ENCODE data around the gene XPO4.

XPO4 gene

GRCh38 chr13:20769834-20770233 is 132.7 kb downstream of the XPO4 start:
- Histone ChIP-seq H3K9ac (ENCODE audit: low read length) (no peak overlapping the region), H3K9me3 (ENCODE audit: insufficient read depth, low read length) (no peaks in the 10 kb centered on the region), H3K36me3 (ENCODE audit: low read length) (0 out of 2 replicates have a peak, but pooled peaks cover 5% of the 10 kb centered on the region), H3K79me2 (ENCODE audit: insufficient read depth, low read length) (peaks cover 8% of the 10 kb centered on the region), H3K27me3 (ENCODE audit: low read length) (no peaks in the 10 kb centered on the region), H3K4me2 (ENCODE audit: low read depth, low read length, poor library complexity, severe bottlenecking) (no peak overlapping the region), H4K20me1 (ENCODE audit: low read depth, low read length) (no peaks in the 10 kb centered on the region), H2AFZ (ENCODE audit: low read depth, low read length, severe bottlenecking) (no peak overlapping the region), H3K4me3 (ENCODE audit: insufficient read depth, low read length, poor library complexity, severe bottlenecking) (no peak overlapping the region), H3F3A (ENCODE audit: insufficient read depth) (peaks cover 3% of the 10 kb centered on the region; the same call in 1 of the 2 replicates), H3K27ac (ENCODE audit: low read depth, low read length) (no peak overlapping the region), H3K9me2 (replicated peaks; ENCODE audit: insufficient read depth, low read length) (no peaks in the 10 kb centered on the region)
- no peak for TF ChIP-seq EZH2phosphoT487 (conservative IDR thresholded peaks at IDR 0.05; ENCODE audit: low read length)

GRCh38 chr13:20769091-20769490 is 133.5 kb downstream of the XPO4 start:
- Histone ChIP-seq H4K20me1 (ENCODE audit: low read depth, low read length) (no peaks in the 10 kb centered on the region), H3K9ac (ENCODE audit: low read length) (no peak overlapping the region), H3F3A (ENCODE audit: insufficient read depth) (no peaks in the 10 kb centered on the region), H3K79me2 (ENCODE audit: insufficient read depth, low read length) (peaks cover 8% of the 10 kb centered on the region), H3K36me3 (ENCODE audit: low read length) (0 out of 2 replicates have a peak, but pooled peaks cover 5% of the 10 kb centered on the region), H3K27me3 (ENCODE audit: low read length) (no peaks in the 10 kb centered on the region), H3K9me3 (ENCODE audit: insufficient read depth, low read length) (no peaks in the 10 kb centered on the region), H3K27ac (ENCODE audit: low read depth, low read length) (no peak overlapping the region), H3K4me3 (ENCODE audit: insufficient read depth, low read length, poor library complexity, severe bottlenecking) (no peak overlapping the region), H2AFZ (ENCODE audit: low read depth, low read length, severe bottlenecking) (no peak overlapping the region), H3K4me2 (ENCODE audit: low read depth, low read length, poor library complexity, severe bottlenecking) (no peak overlapping the region), H3K9me2 (replicated peaks; ENCODE audit: insufficient read depth, low read length) (no peaks in the 10 kb centered on the region)
- no peak for TF ChIP-seq CTCF (IDR thresholded peaks at IDR 0.05; ENCODE audit: insufficient read depth, low read length, poor library complexity, severe bottlenecking)
- no peak for TF ChIP-seq EZH2phosphoT487 (conservative IDR thresholded peaks at IDR 0.05; ENCODE audit: low read length)

- no peak overlapping the region for H3K27ac ChIP-seq (ENCODE audit: low read depth, low read length)
- TF ChIP-seq CTCF (IDR thresholded peaks at IDR 0.05; ENCODE audit: insufficient read depth, low read length, poor library complexity, severe bottlenecking) = no peak
- no peak for TF ChIP-seq EZH2phosphoT487 (conservative IDR thresholded peaks at IDR 0.05; ENCODE audit: low read length)
- H3K9me2 ChIP-seq (replicated peaks; ENCODE audit: insufficient read depth, low read length) = no peaks in the 10 kb centered on the region
- no peaks in the 10 kb centered on the region for H4K20me1 ChIP-seq (ENCODE audit: low read depth, low read length)
- H3K9me3 ChIP-seq (ENCODE audit: insufficient read depth, low read length) = no peaks in the 10 kb centered on the region
- H3K79me2 ChIP-seq (ENCODE audit: insufficient read depth, low read length) = peaks cover 4% of the 10 kb centered on the region
- no peaks in the 10 kb centered on the region for H3F3A ChIP-seq (ENCODE audit: insufficient read depth)
- H3K9ac ChIP-seq (ENCODE audit: low read length) = no peak overlapping the region
- H3K27me3 ChIP-seq (ENCODE audit: low read length) = no peaks in the 10 kb centered on the region
- no peak overlapping the region for H2AFZ ChIP-seq (ENCODE audit: low read depth, low read length, severe bottlenecking)
- H3K36me3 ChIP-seq (ENCODE audit: low read length) = 0 out of 2 replicates have a peak, but pooled peaks cover 5% of the 10 kb centered on the region
- no peak overlapping the region for H3K4me3 ChIP-seq (ENCODE audit: insufficient read depth, low read length, poor library complexity, severe bottlenecking)
- no peak overlapping the region for H3K4me2 ChIP-seq (ENCODE audit: low read depth, low read length, poor library complexity, severe bottlenecking)
These were observed 135.1 kb downstream of the XPO4 start for GRCh38 chr13:20767309-20767943.

GRCh38 chr13:20760872-20761271 is 141.7 kb downstream of the XPO4 start:
- TF ChIP-seq CTCF (IDR thresholded peaks at IDR 0.05; ENCODE audit: insufficient read depth, low read length, poor library complexity, severe bottlenecking) (no peak), EZH2phosphoT487 (conservative IDR thresholded peaks at IDR 0.05; ENCODE audit: low read length) (no peak)
- no peak overlapping the region for H3K4me3 ChIP-seq (ENCODE audit: insufficient read depth, low read length, poor library complexity, severe bottlenecking)

More at GRCh38 chr13:20760872-20761271, 141.7 kb downstream of the XPO4 start:
- Histone ChIP-seq H3K4me2 (ENCODE audit: low read depth, low read length, poor library complexity, severe bottlenecking) (no peak overlapping the region), H4K20me1 (ENCODE audit: low read depth, low read length) (no peaks in the 10 kb centered on the region), H3K79me2 (ENCODE audit: insufficient read depth, low read length) (no peaks in the 10 kb centered on the region), H3K27me3 (ENCODE audit: low read length) (no peaks in the 10 kb centered on the region), H3K9me3 (ENCODE audit: insufficient read depth, low read length) (no peaks in the 10 kb centered on the region), H3F3A (ENCODE audit: insufficient read depth) (no peaks in the 10 kb centered on the region), H3K36me3 (ENCODE audit: low read length) (no peaks in the 10 kb centered on the region), H3K9me2 (replicated peaks; ENCODE audit: insufficient read depth, low read length) (no peaks in the 10 kb centered on the region), H2AFZ (ENCODE audit: low read depth, low read length, severe bottlenecking) (no peak overlapping the region), H3K9ac (ENCODE audit: low read length) (no peak overlapping the region), H3K27ac (ENCODE audit: low read depth, low read length) (no peak overlapping the region)

Data from SU-DHL-6 (cell line).